ENCODE results near the gene SLC26A5.
"Not testable (repeated sequence)": the region's sequence is repeated elsewhere in the genome, so short reads cannot be mapped to it uniquely, and the experiment has no call there.

SLC26A5 gene

DNA sequence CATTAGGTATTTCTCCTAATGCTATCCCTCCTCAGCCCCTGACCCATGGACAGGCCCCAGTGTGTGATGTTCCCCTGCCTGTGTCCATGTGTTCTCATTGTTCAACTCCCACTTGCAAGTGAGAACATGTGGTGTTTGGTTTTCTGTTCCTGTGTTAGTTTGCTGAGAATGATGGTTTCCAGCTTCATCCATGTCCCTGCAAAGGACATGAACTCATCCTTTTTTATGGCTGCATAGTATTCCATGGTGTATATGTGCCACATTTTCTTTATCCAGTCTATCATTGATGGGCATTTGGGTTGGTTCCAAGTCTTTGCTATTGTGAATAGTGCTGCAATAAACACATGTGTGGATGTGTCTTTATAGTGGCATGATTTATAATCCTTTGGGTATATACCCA is 46.3 kb downstream of the SLC26A5 start:
- not testable (repeated sequence) for DNase-seq (ENCODE audit: low spot score)

DNA sequence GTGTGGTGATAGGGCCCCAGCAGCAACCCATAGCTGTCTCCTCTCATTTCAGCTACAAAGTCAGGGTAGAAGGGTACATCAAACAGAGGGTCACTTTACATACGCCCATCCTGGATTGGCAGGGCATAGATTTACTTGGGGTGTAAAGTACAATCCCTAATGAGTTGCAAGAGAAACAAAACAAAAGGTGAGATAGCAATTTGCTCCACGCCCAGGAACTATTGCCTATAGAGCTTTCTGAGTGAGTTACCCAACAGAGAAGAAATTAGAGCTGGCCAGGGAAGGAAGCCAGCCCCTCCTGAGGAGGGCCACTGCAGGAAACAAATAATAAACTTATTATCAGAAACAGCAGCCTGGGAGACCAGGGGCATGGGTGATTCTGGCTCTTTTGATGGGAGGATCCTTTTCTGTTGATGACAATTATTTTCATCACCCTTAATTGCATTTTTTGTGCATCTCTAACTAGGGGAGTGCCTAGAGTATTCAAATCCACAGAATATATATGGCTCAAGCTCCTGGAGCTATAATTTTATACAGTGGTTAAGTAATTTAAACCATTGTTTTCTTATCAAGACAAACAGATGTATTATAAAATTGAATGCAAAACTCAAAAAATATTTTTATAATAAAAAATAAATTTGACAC is 47.4 kb downstream of the SLC26A5 start:
- DNase-seq (ENCODE audit: low spot score): no peak

DNA sequence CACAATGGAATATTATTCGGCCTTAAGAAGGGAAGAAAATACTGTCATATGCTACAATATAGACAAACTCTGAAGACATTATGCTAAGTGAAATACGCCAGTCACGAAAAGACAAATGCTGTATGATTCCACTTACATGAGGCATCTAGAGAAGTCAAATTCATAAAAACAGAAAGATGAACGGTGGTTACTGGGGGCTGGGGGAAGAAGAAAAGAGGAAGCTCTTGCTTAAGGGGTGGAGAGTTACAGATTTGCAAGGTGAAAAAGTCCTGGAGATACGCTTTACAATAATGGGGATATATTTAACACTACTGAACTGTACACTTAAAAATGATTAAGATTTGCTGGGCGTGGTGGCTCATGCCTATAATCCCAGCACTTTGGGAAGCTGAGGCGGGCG is 49.5 kb downstream of the SLC26A5 start:
- no peak for DNase-seq (ENCODE audit: low spot score)

DNA sequence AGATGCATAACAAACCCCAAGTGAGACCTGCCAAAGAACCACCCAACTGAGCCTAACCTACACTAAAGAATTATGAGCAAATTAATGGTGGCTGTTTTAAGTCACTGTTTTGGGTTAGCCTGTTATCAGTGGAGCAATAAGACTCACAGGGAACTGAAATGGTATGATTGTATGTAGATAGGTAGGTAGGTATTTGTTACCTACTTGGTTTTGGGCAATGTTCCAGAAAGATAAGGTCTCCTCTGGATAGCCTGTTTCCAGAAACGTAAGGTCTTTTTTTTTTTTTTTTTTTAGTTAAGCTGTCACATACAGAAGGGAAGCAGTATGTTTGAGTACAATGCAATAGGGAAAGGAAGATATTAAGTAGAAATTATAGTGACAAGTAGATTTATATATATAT is 50.9 kb downstream of the SLC26A5 start:
- no peak for DNase-seq (ENCODE audit: low spot score)

DNA sequence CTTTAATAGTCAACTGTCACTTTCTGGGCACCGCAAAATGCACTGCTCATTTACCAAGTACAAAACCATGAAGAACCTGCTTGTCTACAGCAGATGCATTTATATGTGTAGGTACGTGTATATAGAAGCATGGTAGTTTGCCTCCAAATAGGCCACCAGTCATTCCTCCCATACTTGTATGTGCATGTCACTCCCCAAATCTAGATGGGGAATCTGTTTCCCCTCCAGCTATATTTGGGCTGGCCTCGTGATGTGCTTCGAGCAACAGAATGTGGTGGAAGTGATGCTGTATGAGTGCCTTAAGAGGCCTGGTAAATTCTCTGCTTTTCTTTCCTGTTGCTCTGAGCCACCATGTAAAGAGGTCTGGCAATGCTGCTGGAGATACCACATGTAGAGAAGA is 51.4 kb downstream of the SLC26A5 start:
- no peak for DNase-seq (ENCODE audit: low spot score)

DNA sequence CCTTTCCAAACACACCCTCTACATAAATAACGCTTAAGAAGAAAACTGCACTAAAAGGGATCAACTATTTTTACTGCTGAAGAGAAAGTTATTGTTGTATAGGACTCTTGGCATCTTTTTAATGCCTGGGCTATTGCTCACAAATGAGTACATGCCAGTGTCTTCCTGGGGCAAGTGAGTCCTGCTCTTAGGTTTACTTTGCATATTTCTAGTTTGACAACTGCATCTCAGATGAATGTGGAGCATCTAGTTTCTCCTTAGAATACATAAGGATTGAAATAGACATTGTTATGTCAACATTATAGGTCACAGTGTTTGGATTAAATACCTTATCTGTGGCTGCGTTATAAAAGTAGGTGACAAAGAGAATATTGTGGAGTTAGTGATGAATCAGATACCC is 54.0 kb downstream of the SLC26A5 start:
- no peak for DNase-seq (ENCODE audit: low spot score)

DNA sequence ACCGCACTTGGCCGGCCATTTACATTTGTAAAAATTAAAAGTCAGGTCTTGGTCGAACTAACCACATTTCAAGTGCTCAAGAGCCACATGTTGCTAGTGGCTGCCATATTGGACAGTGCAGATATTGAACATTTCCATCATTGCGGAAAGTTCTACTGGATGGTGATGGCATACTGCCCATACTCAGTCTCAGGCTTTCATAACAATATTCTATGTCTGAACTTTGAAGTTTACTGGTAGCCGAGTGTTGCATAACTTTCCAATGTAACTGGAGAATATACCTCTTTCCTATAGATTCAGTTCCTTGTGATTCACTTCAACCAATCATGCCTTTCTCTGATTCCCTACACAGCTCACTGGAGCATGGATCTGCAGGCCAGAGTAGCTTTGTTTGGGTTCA is 54.9 kb downstream of the SLC26A5 start:
- no peak for DNase-seq (ENCODE audit: low spot score)

DNA sequence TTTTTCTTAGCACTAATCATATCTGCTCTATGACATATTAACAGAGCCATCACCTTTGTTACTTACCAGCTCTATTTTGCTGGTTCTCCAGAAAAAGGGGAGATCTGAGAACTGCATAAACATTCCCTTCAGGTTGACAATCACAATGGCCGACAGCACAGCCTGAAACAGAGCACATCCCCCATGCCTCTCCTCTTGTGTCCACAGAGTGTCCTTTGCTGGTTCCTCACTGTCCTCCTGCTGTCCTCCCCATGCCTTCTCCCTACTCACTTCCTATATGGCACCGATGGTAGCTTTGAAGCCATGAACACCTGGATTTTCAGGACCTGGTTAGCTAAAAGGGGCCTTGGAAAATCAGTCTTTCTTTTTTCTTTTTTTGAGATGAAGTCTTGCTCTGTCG is 56.7 kb downstream of the SLC26A5 start:
- DNase-seq (ENCODE audit: low spot score): no peak

DNA sequence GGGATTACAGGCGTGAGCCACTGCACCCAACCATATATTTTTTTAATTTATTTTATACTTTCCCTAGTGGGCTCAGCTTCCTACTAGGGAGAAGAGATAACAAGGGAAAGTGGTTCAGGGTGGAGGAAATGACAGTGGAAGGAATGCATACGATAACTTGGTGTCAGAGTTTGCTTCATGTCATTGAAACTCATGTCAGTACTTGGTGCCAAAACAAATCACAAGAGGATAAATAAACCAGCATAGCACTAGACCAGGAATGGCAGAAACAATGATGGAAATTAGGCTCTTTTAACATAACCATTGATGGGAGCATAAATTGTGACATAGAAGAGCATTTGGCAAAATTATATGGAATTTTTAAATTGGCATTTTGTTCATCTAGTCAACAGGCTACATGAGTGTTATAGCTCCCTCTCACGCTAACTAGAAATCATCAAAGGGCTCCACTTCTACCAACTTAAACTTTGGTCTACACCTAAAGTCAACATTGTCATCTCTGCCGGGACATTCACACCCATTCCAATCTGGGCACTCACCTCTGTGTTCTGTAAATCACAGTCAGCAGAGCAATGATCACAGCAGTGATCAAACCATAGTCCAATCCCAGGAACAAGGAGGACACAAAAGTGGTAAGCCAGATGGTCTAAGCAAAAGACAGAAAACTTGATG is 57.4 kb downstream of the SLC26A5 start:
- DNase-seq (ENCODE audit: low spot score): no peak

DNA sequence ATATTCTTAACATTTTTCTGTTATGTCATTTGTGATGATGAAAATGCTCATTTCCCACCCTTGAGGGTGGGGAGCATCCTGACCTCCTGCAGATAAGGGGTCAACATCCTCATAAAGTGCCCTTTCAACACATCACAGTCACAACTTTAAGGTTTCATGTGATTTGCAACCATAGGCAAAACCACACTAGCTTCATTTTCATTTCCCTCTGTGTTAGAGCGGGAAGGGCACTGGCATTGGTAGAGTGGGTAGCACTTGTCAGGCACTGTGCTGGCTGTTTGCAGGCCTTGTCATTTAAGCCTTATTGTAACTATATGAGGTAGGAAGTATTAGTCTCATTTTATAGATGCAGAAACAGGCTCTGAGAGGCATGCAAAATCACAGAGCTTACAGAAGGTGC is 58.8 kb downstream of the SLC26A5 start:
- DNase-seq (ENCODE audit: low spot score): no peak

DNA sequence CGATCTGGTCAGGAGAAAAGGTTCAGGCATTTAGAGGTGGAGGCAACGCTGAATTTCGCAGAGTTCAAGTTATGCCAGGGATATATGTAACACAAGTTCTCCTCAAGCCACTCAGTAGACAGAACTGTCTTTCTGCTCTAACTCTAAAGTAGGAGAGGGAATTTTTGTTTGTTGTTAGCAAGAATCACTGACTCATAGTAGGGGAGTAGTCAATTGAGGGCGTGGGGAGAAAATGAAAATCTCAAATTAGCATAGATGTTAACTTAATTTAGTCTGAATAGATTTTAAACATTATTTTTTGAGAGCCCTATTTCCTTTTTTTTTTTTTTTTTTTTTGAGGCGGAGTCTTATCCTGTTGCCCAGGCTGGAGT is 64.0 kb downstream of the SLC26A5 start:
- no peak for DNase-seq (ENCODE audit: low spot score)

DNA sequence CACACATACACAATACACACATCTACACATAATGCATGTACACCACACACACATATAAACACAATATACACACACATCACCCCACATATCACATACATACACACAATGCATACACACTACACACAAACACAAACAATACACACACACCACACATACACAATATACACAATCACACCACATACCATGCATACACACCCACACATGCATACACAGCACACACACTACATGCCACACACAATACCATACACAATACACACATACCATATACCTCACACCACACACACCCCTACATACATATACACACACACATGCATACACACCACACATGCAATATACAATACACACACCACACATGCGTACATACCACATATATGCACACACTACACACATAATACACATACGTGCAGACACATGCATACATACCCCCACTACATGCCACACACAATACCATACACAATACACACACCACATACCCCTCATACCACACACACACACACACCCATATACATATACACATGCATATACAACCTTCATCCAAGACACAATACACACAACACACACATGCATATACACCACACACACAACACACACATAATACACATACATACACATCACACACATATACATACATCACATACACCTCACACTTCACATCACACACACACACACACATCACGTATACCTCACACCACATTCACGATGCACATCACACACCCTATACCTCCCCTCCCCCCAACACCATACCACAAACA is 64.6 kb downstream of the SLC26A5 start:
- DNase-seq (ENCODE audit: low spot score): no peak

DNA sequence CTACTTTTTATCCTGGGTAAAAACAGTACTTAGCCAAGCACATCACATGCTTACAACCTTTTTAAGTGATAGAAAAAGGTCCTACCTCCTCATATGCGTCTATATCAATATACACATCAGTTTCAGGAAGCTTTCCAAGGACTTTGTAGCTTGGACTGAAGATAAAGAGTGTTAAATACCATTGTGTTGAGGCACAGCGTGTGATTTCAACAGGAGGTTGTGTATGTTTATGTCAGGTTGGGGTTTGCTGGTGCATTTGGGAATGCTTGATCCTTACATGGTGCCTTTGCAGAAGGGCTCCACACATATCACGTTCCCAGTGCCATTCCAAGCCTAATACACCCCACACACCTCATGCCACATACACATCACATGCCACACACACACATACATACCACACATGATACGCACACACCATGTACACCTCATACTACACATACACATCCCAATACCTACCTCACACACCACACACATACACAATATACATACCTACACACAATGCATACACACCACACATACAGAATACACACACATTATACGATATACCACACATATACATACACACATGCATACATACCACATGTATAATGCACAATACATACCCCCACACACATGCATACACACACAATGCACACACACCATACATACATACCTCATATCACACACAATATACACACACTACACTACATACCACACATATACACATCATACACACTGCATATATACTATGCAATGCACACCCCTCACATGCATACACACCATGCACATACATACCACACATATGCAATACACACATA is 65.4 kb downstream of the SLC26A5 start:
- DNase-seq (ENCODE audit: low spot score): no peak

DNA sequence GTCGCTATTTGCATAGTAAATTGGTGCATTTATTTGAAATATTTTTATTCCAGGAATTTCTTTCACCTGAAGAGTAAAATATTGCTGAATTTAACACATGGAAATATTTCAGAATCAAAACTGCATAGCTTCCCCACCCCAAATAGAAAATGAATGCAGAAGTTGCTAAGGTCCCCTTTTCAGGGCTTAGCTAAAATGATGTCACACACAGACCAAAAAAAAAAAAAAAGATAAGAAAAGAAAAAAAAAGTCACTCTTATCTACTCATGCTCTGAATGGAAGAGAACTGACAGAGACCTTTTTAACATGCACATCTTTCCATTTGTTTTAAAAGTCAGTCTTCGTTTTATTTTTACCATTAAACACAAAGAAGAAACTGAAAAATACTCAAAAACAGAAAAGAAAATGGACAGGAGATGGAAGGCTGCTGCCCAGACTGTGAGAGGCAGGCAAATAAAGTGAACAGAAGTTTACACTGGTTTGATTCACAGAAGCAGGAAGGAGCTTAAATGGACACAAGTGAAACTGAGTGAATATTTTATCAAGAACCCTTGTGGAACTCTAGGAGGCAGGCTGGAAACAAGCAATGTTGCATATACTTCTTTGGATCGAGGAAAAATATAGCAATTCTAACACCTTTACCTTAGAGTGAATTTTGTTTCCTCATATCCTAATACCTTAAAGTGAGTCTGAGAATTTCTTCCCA is 66.6 kb downstream of the SLC26A5 start:
- no peak for DNase-seq (ENCODE audit: low spot score)

DNA sequence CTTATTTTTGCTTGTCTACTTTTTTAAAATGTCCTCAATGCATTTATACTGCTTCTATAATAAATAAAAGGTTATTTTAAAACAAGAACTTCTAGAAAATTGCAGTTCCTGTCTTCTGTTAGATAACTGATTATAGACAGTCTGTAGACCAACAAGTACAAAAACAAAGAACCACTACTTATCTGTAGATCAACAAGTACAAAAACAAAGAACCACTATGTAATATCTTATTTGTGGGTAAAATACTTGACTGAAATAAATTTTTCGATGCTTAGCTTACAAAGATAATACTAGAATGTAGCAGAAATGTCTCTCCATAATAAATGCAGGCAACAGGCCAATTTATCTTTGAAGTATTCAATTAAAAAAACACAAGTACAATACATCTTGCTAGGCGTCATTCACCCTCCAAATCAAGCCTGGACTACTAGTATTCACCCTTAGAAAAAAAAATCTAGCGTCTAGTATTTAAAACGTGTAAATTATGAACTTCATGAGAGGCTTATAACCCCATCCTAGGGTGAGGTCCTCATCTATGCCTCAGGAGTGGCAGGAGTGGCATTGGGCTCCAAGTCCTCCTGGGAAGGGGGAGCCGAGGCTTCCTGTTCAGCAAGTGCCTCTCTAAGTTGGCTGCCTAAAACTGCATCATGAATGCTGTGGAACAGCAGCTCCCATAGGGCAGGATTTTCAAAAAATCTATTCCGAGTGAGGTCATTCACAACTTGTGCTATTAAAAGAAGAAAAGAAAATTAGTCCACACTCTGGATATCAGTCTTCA is 72.0 kb downstream of the SLC26A5 start:
- no peak for DNase-seq (ENCODE audit: low spot score)

DNA sequence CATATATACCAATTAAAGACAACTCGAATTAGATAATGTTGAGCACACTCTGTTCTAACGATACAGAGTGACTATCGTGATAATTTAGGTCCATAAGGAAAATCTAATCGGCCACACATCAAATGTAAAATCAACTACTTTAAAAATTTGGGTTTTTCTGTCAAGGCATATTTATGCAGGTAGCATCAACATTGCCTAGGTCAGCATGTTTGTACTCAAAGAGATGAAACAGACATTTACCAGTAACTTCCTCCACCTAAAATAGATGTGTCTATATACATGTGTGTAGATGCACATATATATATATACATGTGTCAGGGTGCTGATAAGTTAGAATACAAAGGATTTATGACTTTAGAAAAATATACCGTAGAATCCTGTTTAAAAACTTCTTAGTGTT is 76.6 kb downstream of the SLC26A5 start:
- no peak for DNase-seq (ENCODE audit: low spot score)

DNA sequence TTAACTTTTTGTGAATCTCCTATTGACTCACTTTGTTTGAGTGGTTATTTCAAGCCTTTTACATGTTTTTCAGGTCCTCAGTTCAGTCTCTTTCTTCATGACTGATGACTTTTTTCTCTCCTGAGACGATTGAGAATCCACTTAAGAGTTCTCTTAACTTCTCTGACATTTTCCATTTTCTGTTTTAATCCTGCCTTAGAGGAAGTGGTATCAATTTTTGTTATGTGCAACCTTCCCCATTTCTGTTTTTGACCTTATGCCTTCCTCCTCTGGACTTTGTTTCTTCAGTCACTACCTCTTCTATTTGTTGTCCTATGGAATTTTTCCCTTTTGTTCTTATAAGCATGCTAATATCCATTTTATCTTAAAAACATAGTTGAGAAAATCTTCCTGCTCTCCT is 96.2 kb downstream of the SLC26A5 start:
- DNase-seq (ENCODE audit: low spot score): no peak

DNA sequence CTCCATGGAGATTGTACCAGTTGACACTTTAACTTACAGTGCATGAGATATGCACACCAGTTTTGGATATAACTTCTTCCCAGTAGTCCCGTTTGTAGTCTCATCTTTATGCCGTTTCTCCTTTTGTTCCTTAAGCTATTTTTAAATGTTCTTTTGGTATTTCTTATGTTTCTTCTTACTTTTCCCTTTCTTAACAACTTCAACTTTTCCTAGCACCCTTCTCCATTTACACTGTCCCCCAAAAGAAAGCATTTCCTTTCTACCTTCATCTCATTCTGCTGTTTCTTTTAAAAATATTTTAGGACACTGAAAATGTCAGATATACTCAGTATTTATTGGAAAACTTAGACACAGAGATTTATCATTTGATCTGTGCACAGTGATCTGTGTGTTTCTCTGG is 97.0 kb downstream of the SLC26A5 start:
- no peak for DNase-seq (ENCODE audit: low spot score)

DNA sequence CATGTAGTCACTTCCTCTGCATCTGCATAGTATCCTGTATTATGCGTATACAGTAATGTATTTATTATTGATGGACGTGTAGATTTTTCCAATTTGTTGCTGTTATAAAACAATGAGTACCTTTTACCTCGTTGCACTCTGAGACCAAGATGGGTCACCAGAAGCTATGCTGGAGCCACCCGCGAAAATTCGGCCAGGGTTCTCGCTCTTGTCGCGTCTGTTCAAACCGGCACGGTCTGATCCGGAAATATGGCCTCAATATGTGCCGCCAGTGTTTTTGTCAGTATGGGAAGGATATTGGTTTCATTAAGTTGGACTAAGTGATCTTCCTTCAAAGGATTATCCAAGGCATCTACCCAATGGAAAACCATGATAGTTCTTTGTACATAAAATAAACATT is 97.6 kb downstream of the SLC26A5 start:
- DNase-seq (ENCODE audit: low spot score): no peak

DNA sequence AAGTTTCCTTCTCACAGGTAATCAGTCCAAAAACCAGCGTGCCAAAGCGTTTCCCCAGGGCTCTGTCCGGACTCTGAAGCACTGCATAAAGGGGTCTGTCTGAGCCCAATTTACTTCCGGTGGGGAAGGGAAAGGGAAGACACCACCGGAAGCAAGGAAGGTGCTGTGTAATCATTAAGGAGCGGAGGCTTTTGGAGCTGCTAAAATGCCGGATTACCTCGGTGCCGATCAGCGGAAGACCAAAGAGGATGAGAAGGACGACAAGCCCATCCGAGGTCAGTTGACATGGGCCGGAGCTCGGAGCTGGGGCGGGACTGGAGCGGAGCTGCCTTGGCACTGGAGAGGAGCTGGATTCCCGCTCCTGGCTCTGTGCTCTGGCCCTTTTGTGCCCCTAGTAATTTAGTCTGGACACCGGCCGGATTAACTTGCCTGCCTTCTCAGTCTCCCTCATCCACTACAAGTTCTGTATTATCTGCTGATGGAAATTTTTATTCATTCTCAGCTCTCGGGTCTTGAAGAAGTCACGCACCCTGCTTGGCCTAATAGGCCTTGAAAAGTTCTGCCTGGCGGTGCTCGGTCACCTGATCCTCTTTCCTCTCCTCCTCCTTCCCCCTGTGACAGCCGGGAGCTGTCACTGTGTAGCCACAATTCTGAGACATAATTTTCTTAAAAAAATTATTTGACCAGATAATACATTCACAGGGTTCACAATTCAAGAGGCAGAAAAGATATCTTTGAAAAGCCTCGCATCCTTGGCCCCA is 98.3 kb downstream of the SLC26A5 start, which contains the start of gene PSMC2:
TSS of gene PSMC2 (plus strand) at position 137 of the 761 bp plus-strand sequence. CDS start at position 206, 69 bp downstream.
- DNase-seq (ENCODE audit: low spot score): peak; percentile 95
